Gastroesophageal sphincter (tissue), 4 donors: ENCODE data around the gene MBD6. TPM values are rescaled to one million over a fixed set of nuclear protein-coding genes. Genes with fewer than 3 reads are reported as not detected.

Experiments used
- ATAC-seq: fragments of 150-250 bp; one replicate; pipeline ENCODE4 v1.9.1; 2016; ENCODE audit warnings: mild to moderate bottlenecking, moderate library complexity
- H3K27ac ChIP-seq, 4 donors: fragments of 200-600 bp; sonication (generic) in 3 of 4; 1 replicate in 3 of 4; 2 replicates in 1 of 4; pipeline ENCODE4 v1.5.1; 2016 to 2019
- H3K27me3 ChIP-seq: fragments of 200-600 bp; sonication (generic); one replicate; pipeline ENCODE4 v1.5.1; 2019
- H3K36me3 ChIP-seq, 2 donors: fragments of 200-600 bp; sonication (generic); one replicate each; pipeline ENCODE4 v1.5.1; 2019; ENCODE audit warnings: control low read depth in 1 of 2
- H3K4me1 ChIP-seq, 3 donors: fragments of 200-600 bp; sonication (generic); 1 replicate in 2 of 3; 2 replicates in 1 of 3; pipeline ENCODE4 v1.5.1; 2016 to 2019; ENCODE audit warnings: control low read depth in 2 of 3
- H3K4me3 ChIP-seq, 2 donors: fragments of 200-600 bp; sonication (generic); one replicate each; pipeline ENCODE4 v1.5.1; 2019; ENCODE audit warnings: mild to moderate bottlenecking in 1 of 2, moderate library complexity in 1 of 2
- H3K9me3 ChIP-seq, 3 donors: fragments of 200-600 bp; sonication (generic); one replicate each; pipeline ENCODE4 v1.5.1; 2017 to 2019; ENCODE audit warnings: control low read depth in 2 of 3
- EP300 ChIP-seq: sonication (generic); formaldehyde crosslinking; IDR thresholded peaks from one replicate; pipeline ENCODE4 v1.6.1; 2017; ENCODE audit warnings: antibody characterized with exemption, mild to moderate bottlenecking
- POLR2A ChIP-seq, 2 donors: fragments of 450-650 bp; IDR thresholded peaks; one replicate each; pipeline ENCODE4 v1.6.1; 2017; ENCODE audit warnings: antibody characterized with exemption in 2 of 2, mild to moderate bottlenecking in 2 of 2, moderate library complexity in 1 of 2
- POLR2AphosphoS5 ChIP-seq: sonication (generic); formaldehyde crosslinking; IDR thresholded peaks from one replicate; pipeline ENCODE4 v1.6.1; 2017; ENCODE audit warnings: antibody characterized with exemption
- WGBS, 2 donors: methylation state at CpG; one replicate each; pipeline ENCODE4 v1.1.5; 2018; ENCODE audit warnings: low coverage in 1 of 2; 5-methylcytosine and 5-hydroxymethylcytosine counted together
- total RNA-seq, 4 donors: library from RNA; depleted of rRNA; stranded (reverse); fragments of >200 nt; gene quantifications; one replicate each; pipeline ENCODE4 v1.1.0, GENCODE V29; 2016
- TF ChIP-seq, protein P1 (sequence below), 4 experiments: fragments of 200-600 bp in 2 of 4; fragments of 450-650 bp in 2 of 4; sonication (generic) in 1 of 4; IDR thresholded peaks; one replicate each; pipeline ENCODE4 v1.5.1; 2017 to 2019; ENCODE audit warnings: antibody characterized with exemption in 4 of 4, mild to moderate bottlenecking in 2 of 4, moderate library complexity in 2 of 4

The MBD6 gene
- total RNA-seq, 4 donors from 2014 or later: 8.9 to 22.6 (median 19.7) TPM

GRCh38 chr12:57477710-57478681 is 44.6 kb upstream of the MBD6 start:
- Histone ChIP-seq H3K4me1 (peaks cover 0 to 17% (median 7%) of the 10 kb centered on the region in 3 donors), H3K4me3 (peak overlapping the region in 1 of 2 donors; percentile 48), H3K27ac (peak overlapping the region in 3 of 4 donors; percentile 31 to 54 (median 50)), H3K27me3 (peaks cover 97% of the 10 kb centered on the region), H3K36me3 (no peaks in the 10 kb centered on the region), H3K9me3 (no peaks in the 10 kb centered on the region)
- 51 to 62% methylated on average over 4 to 7 of the region's 12 CpGs for WGBS, 2 donors
- no peak for ATAC-seq
- TF ChIP-seq EP300: no peak
- TF ChIP-seq, protein P1, sequence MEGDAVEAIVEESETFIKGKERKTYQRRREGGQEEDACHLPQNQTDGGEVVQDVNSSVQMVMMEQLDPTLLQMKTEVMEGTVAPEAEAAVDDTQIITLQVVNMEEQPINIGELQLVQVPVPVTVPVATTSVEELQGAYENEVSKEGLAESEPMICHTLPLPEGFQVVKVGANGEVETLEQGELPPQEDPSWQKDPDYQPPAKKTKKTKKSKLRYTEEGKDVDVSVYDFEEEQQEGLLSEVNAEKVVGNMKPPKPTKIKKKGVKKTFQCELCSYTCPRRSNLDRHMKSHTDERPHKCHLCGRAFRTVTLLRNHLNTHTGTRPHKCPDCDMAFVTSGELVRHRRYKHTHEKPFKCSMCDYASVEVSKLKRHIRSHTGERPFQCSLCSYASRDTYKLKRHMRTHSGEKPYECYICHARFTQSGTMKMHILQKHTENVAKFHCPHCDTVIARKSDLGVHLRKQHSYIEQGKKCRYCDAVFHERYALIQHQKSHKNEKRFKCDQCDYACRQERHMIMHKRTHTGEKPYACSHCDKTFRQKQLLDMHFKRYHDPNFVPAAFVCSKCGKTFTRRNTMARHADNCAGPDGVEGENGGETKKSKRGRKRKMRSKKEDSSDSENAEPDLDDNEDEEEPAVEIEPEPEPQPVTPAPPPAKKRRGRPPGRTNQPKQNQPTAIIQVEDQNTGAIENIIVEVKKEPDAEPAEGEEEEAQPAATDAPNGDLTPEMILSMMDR (IDR thresholded peaks at IDR 0.05): no peak
- no peak for TF ChIP-seq POLR2A (IDR thresholded peaks at IDR 0.05)
- no peak for TF ChIP-seq POLR2AphosphoS5

DNA sequence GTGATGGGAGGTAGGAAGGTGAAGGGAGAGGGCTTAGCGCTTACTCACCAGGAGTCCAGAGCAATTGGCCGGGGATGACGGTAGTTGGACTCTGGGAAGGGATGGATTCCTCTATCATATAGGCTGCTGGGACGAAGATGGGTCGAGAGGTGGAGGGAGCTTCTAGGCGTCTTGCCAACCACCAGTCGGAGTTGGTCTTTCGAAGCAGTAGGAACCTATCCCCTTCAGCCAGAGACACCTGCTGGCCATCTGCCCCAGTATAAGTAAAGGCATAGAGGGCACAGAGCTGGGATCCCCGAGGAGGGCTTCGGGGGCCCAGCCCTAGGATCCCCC is 43.6 kb upstream of the MBD6 start:
- Histone ChIP-seq H3K27ac (peak overlapping the region in 3 of 4 donors; percentile 43 to 54 (median 50)), H3K9me3 (no peaks in the 10 kb centered on the region), H3K27me3 (peaks cover 87% of the 10 kb centered on the region), H3K4me3 (no peak overlapping the region), H3K4me1 (peaks cover 0 to 17% (median 7%) of the 10 kb centered on the region in 3 donors), H3K36me3 (no peaks in the 10 kb centered on the region)
- WGBS, 2 donors: 83 to 89% methylated on average over 5 of the region's 10 CpGs
- TF ChIP-seq POLR2A (IDR thresholded peaks at IDR 0.05): no peak
- no peak for TF ChIP-seq POLR2AphosphoS5
- TF ChIP-seq, protein P1 (IDR thresholded peaks at IDR 0.05): no peak
- ATAC-seq: no peak

DNA sequence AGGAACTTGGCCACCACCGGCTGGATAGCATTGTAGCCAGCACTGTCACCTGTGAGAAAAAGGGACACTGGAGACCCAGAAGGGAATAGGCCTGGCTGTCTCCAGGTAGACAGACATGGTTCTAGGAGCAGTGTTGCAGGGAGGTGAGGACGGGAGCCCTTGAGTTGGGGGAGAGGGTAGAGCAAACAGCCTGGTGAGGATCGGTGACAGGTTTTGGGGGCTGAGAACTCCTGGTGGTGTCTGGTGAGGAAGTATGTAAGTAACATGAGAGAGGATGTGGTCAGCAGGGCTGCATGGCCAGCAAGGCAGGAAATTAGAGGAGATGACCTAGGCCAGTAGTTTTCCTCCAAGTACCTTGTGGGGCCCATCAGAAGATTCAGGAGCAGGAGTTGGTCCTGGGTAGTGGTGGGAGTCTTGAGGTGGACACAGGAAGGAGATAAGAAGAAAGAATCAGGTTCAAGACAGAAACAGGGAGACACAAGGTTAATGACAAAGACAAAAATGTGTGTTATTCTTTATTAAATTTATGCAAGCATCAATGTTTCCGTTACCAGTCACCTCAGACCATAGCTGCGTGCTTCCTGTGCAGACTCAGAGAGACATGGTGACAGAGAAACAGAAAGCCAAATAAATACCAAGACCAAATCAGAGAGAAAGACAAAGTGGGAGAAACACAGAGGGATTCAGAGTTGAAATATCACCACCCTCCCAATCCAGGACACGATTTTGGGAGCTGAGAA is 43.1 kb upstream of the MBD6 start, which contains the start of gene ARHGAP9:
ARHGAP9 (minus strand) TSS at position 491 of the 740 bp plus-strand sequence; CDS start at position 31, 460 bp downstream.
- Histone ChIP-seq H3K4me3 (no peak within 1 kb of the TSS), H3K36me3 (no peaks in the 10 kb centered on the region), H3K27ac (peak within 1 kb of the TSS in 3 of 4 donors; percentile 43 to 54 (median 50)), H3K4me1 (peaks cover 0 to 17% (median 7%) of the 10 kb centered on the region in 3 donors), H3K27me3 (peaks cover 82% of the 10 kb centered on the region), H3K9me3 (no peaks in the 10 kb centered on the region)
- no peak for TF ChIP-seq EP300
- TF ChIP-seq, protein P1 (IDR thresholded peaks at IDR 0.05): no peak
- TF ChIP-seq POLR2AphosphoS5: no peak
- no peak for TF ChIP-seq POLR2A (IDR thresholded peaks at IDR 0.05)
- ATAC-seq: no peak
- WGBS, 2 donors: 59 to 61% methylated on average over 5 of the region's 6 CpGs

GRCh38 chr12:57481671-57482070 is 41.0 kb upstream of the MBD6 start:
- no peaks in the 10 kb centered on the region for H3K9me3 ChIP-seq
- no peaks in the 10 kb centered on the region for H3K36me3 ChIP-seq
- H3K27me3 ChIP-seq: peaks cover 65% of the 10 kb centered on the region
- no peaks in the 10 kb centered on the region for H3K4me1 ChIP-seq
- H3K4me3 ChIP-seq: no peak overlapping the region
- WGBS, 2 donors: 44% methylated on average over 1 of the region's 1 CpG; no CpG with 5 or more reads in 1 of the 2 donors
- H3K27ac ChIP-seq: no peak overlapping the region
- TF ChIP-seq EP300 (no peak), POLR2AphosphoS5 (no peak), POLR2A (IDR thresholded peaks at IDR 0.05) (no peak)
- TF ChIP-seq, protein P1 (IDR thresholded peaks at IDR 0.05): no peak
- no peak for ATAC-seq
